GM12878 (cell line): ENCODE data around the gene PPM1D. TPM values are rescaled to one million over a fixed set of nuclear protein-coding genes. Genes with fewer than 3 reads are reported as not detected.

Source experiments
- ATAC-seq: fragments of 200-7000 bp; cut with Tn5 transposase; 3 replicates; pipeline ENCODE4 v1.9.1; 2020; ENCODE audit warnings: mild to moderate bottlenecking, moderate library complexity
- BruUV-seq: library from RNA; stranded (reverse); fragments of 400-500 nt; replicated peaks from 2 replicates; lab custom pipeline; 2021; lab: Mats Ljungman, UMichigan
- CTCF ChIA-PET: fragments of 300-600 bp; sonication (Branson Sonifier 250); formaldehyde crosslinking; extraction: SDS; loops from one replicate; lab custom pipeline; 2021; ENCODE audit warnings: inconsistent platforms; lab: Yijun Ruan, JAX
- POLR2A ChIA-PET: fragments of 350-600 bp; formaldehyde crosslinking; extraction: SDS; loops from one replicate; lab custom pipeline; 2021; ENCODE audit warnings: inconsistent platforms; lab: Charles Lee
- RAD21 ChIA-PET: fragments of 300-600 bp; sonication (Branson Sonifier 250); formaldehyde crosslinking; loops from one replicate; lab custom pipeline; 2023; ENCODE audit warnings: antibody characterized with exemption; ENCODE audit not compliant: unreplicated experiment; lab: Charles Lee
- SMC1A ChIA-PET: fragments of 300-600 bp; sonication (Branson Sonifier 250); formaldehyde crosslinking; loops from one replicate; lab custom pipeline; 2023; ENCODE audit not compliant: unreplicated experiment, uncharacterized antibody; lab: Charles Lee
- DNase-seq: peaks from one replicate; pipeline ENCODE4 v3.0.0-alpha.2; 2011; ENCODE audit warnings: low read depth, low spot score
- FAIRE-seq: peaks from 3 replicates; lab custom pipeline; 2011; peaks lifted over from hg19 to GRCh38; lab: Jason Lieb, UNC
- H2AFZ ChIP-seq: 2 replicates; pipeline ENCODE4 v1.6.0; 2011; ENCODE audit warnings: low read depth, low read length, control low read depth; ENCODE audit not compliant: control insufficient read depth
- H3K27ac ChIP-seq: 2 replicates; pipeline ENCODE4 v1.5.1; 2011; ENCODE audit warnings: control low read depth; ENCODE audit not compliant: control insufficient read depth, insufficient read depth
- H3K27me3 ChIP-seq, 2 experiments: replicated peaks in 1 of 2; 2 replicates each; pipeline versions ENCODE4 v1.6.0 to v1.6.1; 2011; ENCODE audit warnings: low read length in 1 of 2; ENCODE audit not compliant: control insufficient read depth in 2 of 2, insufficient read depth in 2 of 2
- H3K36me3 ChIP-seq, 2 experiments: 2 replicates each; pipeline ENCODE4 v1.5.1; 2011; ENCODE audit warnings: low read length in 1 of 2; ENCODE audit not compliant: control insufficient read depth in 2 of 2, insufficient read depth in 2 of 2
- H3K4me1 ChIP-seq: 2 replicates; pipeline ENCODE4 v1.6.1; 2011; ENCODE audit warnings: mild to moderate bottlenecking, low read length, moderate library complexity, mixed read lengths; ENCODE audit not compliant: control insufficient read depth, insufficient read depth
- H3K4me2 ChIP-seq: 2 replicates; pipeline ENCODE4 v1.6.0; 2011; ENCODE audit warnings: control low read depth; ENCODE audit not compliant: control insufficient read depth, insufficient read depth
- H3K4me3 ChIP-seq: fragments of 200-600 bp; sonication (generic); 2 replicates; pipeline ENCODE4 v1.5.1; 2016
- H3K79me2 ChIP-seq: 2 replicates; pipeline ENCODE4 v1.6.0; 2011; ENCODE audit warnings: low read length; ENCODE audit not compliant: control insufficient read depth, insufficient read depth
- H3K9ac ChIP-seq: 2 replicates; pipeline ENCODE4 v1.8.0; 2011; ENCODE audit warnings: low read length, control low read depth, mixed read lengths; ENCODE audit not compliant: control insufficient read depth, insufficient read depth
- H3K9me3 ChIP-seq: replicated peaks from 3 replicates; pipeline ENCODE4 v1.5.1; 2011; ENCODE audit warnings: mild to moderate bottlenecking, low read length; ENCODE audit not compliant: control insufficient read depth, insufficient read depth
- H4K20me1 ChIP-seq: 2 replicates; pipeline ENCODE4 v1.6.0; 2011; ENCODE audit not compliant: control insufficient read depth, insufficient read depth
- CBX5 ChIP-seq: sonication (generic); IDR thresholded peaks from 2 replicates; pipeline ENCODE4 v1.6.1; 2016; ENCODE audit warnings: low read depth, moderate library complexity, mild to moderate bottlenecking, inconsistent platforms
- CEBPB ChIP-seq, 2 experiments: fragments of 150-350 bp in 1 of 2; IDR thresholded peaks; 2 replicates each; pipeline ENCODE4 v1.6.1; 2012 to 2014; ENCODE audit warnings: low read depth in 2 of 2, low read length in 2 of 2, borderline replicate concordance in 1 of 2, inconsistent platforms in 1 of 2
- CREB1 ChIP-seq: IDR thresholded peaks from 2 replicates; pipeline ENCODE4 v1.6.1; 2012; ENCODE audit warnings: low read depth, mild to moderate bottlenecking, inconsistent platforms
- DPF2 ChIP-seq: fragments of 450-650 bp; IDR thresholded peaks from 2 replicates; pipeline ENCODE4 v1.6.1; 2017; ENCODE audit warnings: mild to moderate bottlenecking
- EGR1 ChIP-seq, 2 experiments: IDR thresholded peaks; 1 replicate in 1 of 2; 2 replicates in 1 of 2; pipeline ENCODE4 v1.6.1; 2011 to 2012; ENCODE audit warnings: low read depth in 2 of 2, low read length in 2 of 2, borderline replicate concordance in 1 of 2, mild to moderate bottlenecking in 1 of 2, moderate library complexity in 1 of 2
- JUNB ChIP-seq: IDR thresholded peaks from 2 replicates; pipeline ENCODE4 v1.6.1; 2016; ENCODE audit warnings: antibody characterized with exemption, mild to moderate bottlenecking
- MYC ChIP-seq: IDR thresholded peaks from 2 replicates; pipeline ENCODE4 v1.6.1; 2011; ENCODE audit warnings: mild to moderate bottlenecking, low read length, moderate library complexity, inconsistent platforms; ENCODE audit not compliant: insufficient read depth, insufficient replicate concordance, insufficient read length, severe bottlenecking
- NFXL1 ChIP-seq: fragments of 450-650 bp; IDR thresholded peaks from 2 replicates; pipeline ENCODE4 v1.6.1; 2017; ENCODE audit warnings: antibody characterized with exemption, mild to moderate bottlenecking, borderline replicate concordance
- NFYA ChIP-seq: IDR thresholded peaks from 2 replicates; pipeline ENCODE4 v1.6.1; 2011; ENCODE audit warnings: low read depth, mild to moderate bottlenecking, low read length, improper control_type of control experiment, borderline replicate concordance
- PAX8 ChIP-seq: fragments of 450-650 bp; IDR thresholded peaks from 2 replicates; pipeline ENCODE4 v1.6.1; 2017; ENCODE audit warnings: mild to moderate bottlenecking, moderate library complexity
- RAD21 ChIP-seq: IDR thresholded peaks from 2 replicates; pipeline ENCODE4 v1.6.1; 2011; ENCODE audit warnings: mild to moderate bottlenecking, low read depth, low read length, moderate library complexity; ENCODE audit not compliant: insufficient read depth
- RBBP5 ChIP-seq: fragments of 200-600 bp; sonication (generic); conservative IDR thresholded peaks from 2 replicates; pipeline ENCODE4 v1.6.1; 2016
- STAT1 ChIP-seq: fragments of 450-650 bp; conservative IDR thresholded peaks from 2 replicates; pipeline ENCODE4 v1.6.1; 2014; ENCODE audit warnings: antibody characterized with exemption, mild to moderate bottlenecking
- TARDBP ChIP-seq: IDR thresholded peaks from 2 replicates; pipeline ENCODE4 v1.6.1; 2016; ENCODE audit warnings: borderline replicate concordance
- WGBS: methylation state at CpG from one replicate; pipeline ENCODE4 v1.1.6; 2016; ENCODE audit warnings: low lambda C conversion rate; ENCODE audit not compliant: insufficient replicate concordance, insufficient coverage; ENCODE audit errors: missing lambda C conversion rate; 5-methylcytosine and 5-hydroxymethylcytosine counted together
- in situ Hi-C: fragments of 300-500 bp; cut with MboI; formaldehyde crosslinking; loops from 9 replicates; pipeline ENCODE4 v1.14.3; 2018; ENCODE audit warnings: mixed read lengths
- intact Hi-C: fragments of 100-400 bp; cut with micrococcal nuclease; formaldehyde crosslinking; loops from one replicate; pipeline ENCODE4 v1.14.2; 2022; ENCODE audit not compliant: unreplicated experiment
- polyA plus RNA-seq, 11 experiments: library from polyadenylated mRNA; depleted of rRNA in 4 of 11; unstranded in 6 of 11; stranded (reverse) in 5 of 11; fragments of >200 nt; fragmentation: Nextera tagmentation in 4 of 11; fragmentation: Illumina TruSeq in 1 of 11; extraction: Ambion mirVana in 4 of 11; extraction: Trizol in 1 of 11; gene quantifications; 1 replicate in 1 of 11; 2 replicates in 10 of 11; pipeline versions ENCODE4 v1.2.1 to v1.2.3, GENCODE V29; 2011 to 2016; ENCODE audit warnings: inconsistent platforms in 2 of 11, missing spikeins in 2 of 11, low read depth in 1 of 11
- total RNA-seq, 4 experiments: library from RNA; depleted of rRNA in 3 of 4; stranded (reverse); fragments of >200 nt in 3 of 4; fragmentation: Illumina TruSeq in 1 of 4; extraction: Trizol in 1 of 4; gene quantifications; 2 replicates each; pipeline versions ENCODE4 v1.2.1 to v1.2.3, GENCODE V29; 2013 to 2021
- TF ChIP-seq, protein P1 (sequence below): fragments of 450-650 bp; IDR thresholded peaks from 2 replicates; pipeline ENCODE4 v1.6.1; 2017; ENCODE audit warnings: mild to moderate bottlenecking, moderate library complexity
- TF ChIP-seq, protein P2 (sequence below), 3 experiments: IDR thresholded peaks in 2 of 3; conservative IDR thresholded peaks in 1 of 3; 2 replicates each; pipeline ENCODE4 v1.5.1; 2011; ENCODE audit warnings: low read depth in 3 of 3, low read length in 3 of 3, mild to moderate bottlenecking in 3 of 3, control low read depth in 2 of 3, moderate library complexity in 2 of 3, inconsistent platforms in 1 of 3, mixed read lengths in 1 of 3; ENCODE audit not compliant: control insufficient read depth in 2 of 3, insufficient read depth in 1 of 3; ENCODE audit errors: extremely low read depth in 1 of 3

Gene PPM1D
- total and polyA plus RNA-seq, 10 of the 15 experiments (the other 5 are each of a cell fraction or from before 2014, with no cell fraction given), result 1.9 to 20.8 (median 10.7) TPM

DNA sequence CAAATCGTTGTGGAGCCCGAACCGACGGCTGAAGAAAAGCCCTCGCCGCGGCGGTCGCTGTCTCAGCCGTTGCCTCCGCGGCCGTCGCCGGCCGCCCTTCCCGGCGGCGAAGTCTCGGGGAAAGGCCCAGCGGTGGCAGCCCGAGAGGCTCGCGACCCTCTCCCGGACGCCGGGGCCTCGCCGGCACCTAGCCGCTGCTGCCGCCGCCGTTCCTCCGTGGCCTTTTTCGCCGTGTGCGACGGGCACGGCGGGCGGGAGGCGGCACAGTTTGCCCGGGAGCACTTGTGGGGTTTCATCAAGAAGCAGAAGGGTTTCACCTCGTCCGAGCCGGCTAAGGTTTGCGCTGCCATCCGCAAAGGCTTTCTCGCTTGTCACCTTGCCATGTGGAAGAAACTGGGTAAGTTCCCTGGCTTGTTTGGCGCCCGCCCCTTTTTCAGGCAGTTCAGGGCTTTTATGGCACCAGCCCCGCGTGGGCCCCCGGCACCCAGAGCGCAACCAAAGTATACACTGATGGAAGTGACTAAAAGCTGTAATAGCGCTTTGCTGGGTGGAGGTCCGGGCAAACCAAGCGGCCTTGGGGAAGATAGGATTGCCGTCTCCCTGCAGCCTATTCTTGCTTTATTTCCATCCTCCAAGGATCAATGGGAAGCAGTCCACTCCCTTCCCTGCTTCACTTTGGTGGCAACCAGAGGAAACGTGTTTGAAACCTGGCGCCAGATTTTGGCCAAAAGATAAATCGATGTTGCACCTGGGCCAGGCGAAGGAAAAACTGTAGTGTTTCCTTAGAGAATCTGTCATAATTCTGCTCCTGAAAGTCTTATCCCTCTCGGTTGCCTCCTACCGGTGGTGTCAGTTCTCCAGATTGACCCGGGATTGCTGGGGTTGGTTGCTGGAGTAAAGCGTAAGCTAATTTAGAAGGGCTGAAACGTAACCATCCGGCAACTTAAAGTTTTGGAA, 775 bp downstream of the PPM1D start:
- no peaks in the 10 kb centered on the region for H4K20me1 ChIP-seq
- peak overlapping the region; percentile 57 for H3K4me2 ChIP-seq
- H3K4me1 ChIP-seq, result no peaks in the 10 kb centered on the region
- peak overlapping the region; percentile 90 for H2AFZ ChIP-seq
- H3K79me2 ChIP-seq, result peaks cover 56% of the 10 kb centered on the region
- BruUV-seq, result no TSS peak
- ChIA-PET CTCF (interaction anchor here (0.6 to 1.5 kb wide), 11 partner anchors 10 to 277 kb away, joined by 3 to 5 read pairs (median 3); no protein-coding TSS in a partner anchor), RAD21 (interaction anchor here (1.0 to 1.5 kb wide), 3 partner anchors 40 to 77 kb away, joined by 3 to 5 read pairs (median 4); partner anchors contain the start of gene BCAS3), POLR2A (interaction anchor here (0.6 to 1.5 kb wide), 6 partner anchors 12 to 792 kb away, joined by 3 to 8 read pairs (median 4); partner anchors contain the start of gene BCAS3), SMC1A (interaction anchor here (0.7 to 0.9 kb wide), 3 partner anchors 24 to 76 kb away, joined by 3 to 6 read pairs (median 3); no protein-coding TSS in a partner anchor)
- peak overlapping the region; percentile 81 for H3K9ac ChIP-seq
- H3K27ac ChIP-seq, result peak overlapping the region; percentile 86
- WGBS, result under 1% methylated on average over 69 of the region's 69 CpGs
- no peaks in the 10 kb centered on the region for H3K36me3 ChIP-seq
- H3K4me3 ChIP-seq, result peak overlapping the region; percentile 89
- no peaks in the 10 kb centered on the region for H3K9me3 ChIP-seq
- FAIRE-seq, result no peak
- in situ Hi-C loops (no loop called here), intact Hi-C loops (loop anchor here (2.0 kb wide), 1 partner anchor 38 kb away; no protein-coding TSS in a partner anchor)
- no peaks in the 10 kb centered on the region for H3K27me3 ChIP-seq
- DNase-seq, result peak; percentile 25
- ATAC-seq, result peak; percentile 48
- TF ChIP-seq TARDBP, result no peak
- TF ChIP-seq, protein P1, sequence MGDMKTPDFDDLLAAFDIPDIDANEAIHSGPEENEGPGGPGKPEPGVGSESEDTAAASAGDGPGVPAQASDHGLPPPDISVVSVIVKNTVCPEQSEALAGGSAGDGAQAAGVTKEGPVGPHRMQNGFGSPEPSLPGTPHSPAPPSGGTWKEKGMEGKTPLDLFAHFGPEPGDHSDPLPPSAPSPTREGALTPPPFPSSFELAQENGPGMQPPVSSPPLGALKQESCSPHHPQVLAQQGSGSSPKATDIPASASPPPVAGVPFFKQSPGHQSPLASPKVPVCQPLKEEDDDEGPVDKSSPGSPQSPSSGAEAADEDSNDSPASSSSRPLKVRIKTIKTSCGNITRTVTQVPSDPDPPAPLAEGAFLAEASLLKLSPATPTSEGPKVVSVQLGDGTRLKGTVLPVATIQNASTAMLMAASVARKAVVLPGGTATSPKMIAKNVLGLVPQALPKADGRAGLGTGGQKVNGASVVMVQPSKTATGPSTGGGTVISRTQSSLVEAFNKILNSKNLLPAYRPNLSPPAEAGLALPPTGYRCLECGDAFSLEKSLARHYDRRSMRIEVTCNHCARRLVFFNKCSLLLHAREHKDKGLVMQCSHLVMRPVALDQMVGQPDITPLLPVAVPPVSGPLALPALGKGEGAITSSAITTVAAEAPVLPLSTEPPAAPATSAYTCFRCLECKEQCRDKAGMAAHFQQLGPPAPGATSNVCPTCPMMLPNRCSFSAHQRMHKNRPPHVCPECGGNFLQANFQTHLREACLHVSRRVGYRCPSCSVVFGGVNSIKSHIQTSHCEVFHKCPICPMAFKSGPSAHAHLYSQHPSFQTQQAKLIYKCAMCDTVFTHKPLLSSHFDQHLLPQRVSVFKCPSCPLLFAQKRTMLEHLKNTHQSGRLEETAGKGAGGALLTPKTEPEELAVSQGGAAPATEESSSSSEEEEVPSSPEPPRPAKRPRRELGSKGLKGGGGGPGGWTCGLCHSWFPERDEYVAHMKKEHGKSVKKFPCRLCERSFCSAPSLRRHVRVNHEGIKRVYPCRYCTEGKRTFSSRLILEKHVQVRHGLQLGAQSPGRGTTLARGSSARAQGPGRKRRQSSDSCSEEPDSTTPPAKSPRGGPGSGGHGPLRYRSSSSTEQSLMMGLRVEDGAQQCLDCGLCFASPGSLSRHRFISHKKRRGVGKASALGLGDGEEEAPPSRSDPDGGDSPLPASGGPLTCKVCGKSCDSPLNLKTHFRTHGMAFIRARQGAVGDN, result no peak
- TF ChIP-seq NFXL1, result peak; percentile 18
- no peak for TF ChIP-seq NFYA
- TF ChIP-seq STAT1, result no peak
- TF ChIP-seq DPF2, result 0 out of 2 replicates have a peak, but pooled peaks have one; percentile 53
- TF ChIP-seq RBBP5, result 0 out of 2 replicates have a peak, but pooled peaks have one; percentile 37
- TF ChIP-seq JUNB, result no peak
- no peak for TF ChIP-seq CREB1
- TF ChIP-seq CEBPB (IDR thresholded peaks at IDR 0.05; ENCODE audit: borderline replicate concordance in 1 of 2, low read depth in 2 of 2, low read length in 2 of 2), result no peak
- peak; percentile 41 for TF ChIP-seq MYC
- TF ChIP-seq EGR1 (IDR thresholded peaks at IDR 0.05; ENCODE audit: borderline replicate concordance in 1 of 2, low read depth in 2 of 2, low read length in 2 of 2), result 0 out of 3 replicates have a peak, but pooled peaks of 1 of the 2 experiments have one; percentile 4
- TF ChIP-seq, protein P2, sequence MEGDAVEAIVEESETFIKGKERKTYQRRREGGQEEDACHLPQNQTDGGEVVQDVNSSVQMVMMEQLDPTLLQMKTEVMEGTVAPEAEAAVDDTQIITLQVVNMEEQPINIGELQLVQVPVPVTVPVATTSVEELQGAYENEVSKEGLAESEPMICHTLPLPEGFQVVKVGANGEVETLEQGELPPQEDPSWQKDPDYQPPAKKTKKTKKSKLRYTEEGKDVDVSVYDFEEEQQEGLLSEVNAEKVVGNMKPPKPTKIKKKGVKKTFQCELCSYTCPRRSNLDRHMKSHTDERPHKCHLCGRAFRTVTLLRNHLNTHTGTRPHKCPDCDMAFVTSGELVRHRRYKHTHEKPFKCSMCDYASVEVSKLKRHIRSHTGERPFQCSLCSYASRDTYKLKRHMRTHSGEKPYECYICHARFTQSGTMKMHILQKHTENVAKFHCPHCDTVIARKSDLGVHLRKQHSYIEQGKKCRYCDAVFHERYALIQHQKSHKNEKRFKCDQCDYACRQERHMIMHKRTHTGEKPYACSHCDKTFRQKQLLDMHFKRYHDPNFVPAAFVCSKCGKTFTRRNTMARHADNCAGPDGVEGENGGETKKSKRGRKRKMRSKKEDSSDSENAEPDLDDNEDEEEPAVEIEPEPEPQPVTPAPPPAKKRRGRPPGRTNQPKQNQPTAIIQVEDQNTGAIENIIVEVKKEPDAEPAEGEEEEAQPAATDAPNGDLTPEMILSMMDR (IDR thresholded peaks at IDR 0.05 in 2 of 3, conservative IDR thresholded peaks at IDR 0.05 in 1 of 3; ENCODE audit: control insufficient read depth in 2 of 3, extremely low read depth in 1 of 3, insufficient read depth in 1 of 3, low read depth in 3 of 3, low read length in 3 of 3), result peak; percentile 64 to 77 (median 73)
- TF ChIP-seq CBX5, result no peak
- peak; percentile 39 for TF ChIP-seq RAD21
- TF ChIP-seq PAX8, result no peak
